GM19372 (cell line): Measurements from ENCODE around the gene VTN.
"Not testable (repeated sequence)": the region's sequence is repeated elsewhere in the genome, so short reads cannot be mapped to it uniquely, and the experiment has no call there.

Experiments used
- ATAC-seq: cut with Tn5 transposase; IDR thresholded peaks from one replicate; pipeline ENCODE4 v1.9.1; 2021; ENCODE audit warnings: mild to moderate bottlenecking, low read depth, moderate library complexity; ENCODE audit not compliant: unreplicated experiment

The VTN gene

DNA sequence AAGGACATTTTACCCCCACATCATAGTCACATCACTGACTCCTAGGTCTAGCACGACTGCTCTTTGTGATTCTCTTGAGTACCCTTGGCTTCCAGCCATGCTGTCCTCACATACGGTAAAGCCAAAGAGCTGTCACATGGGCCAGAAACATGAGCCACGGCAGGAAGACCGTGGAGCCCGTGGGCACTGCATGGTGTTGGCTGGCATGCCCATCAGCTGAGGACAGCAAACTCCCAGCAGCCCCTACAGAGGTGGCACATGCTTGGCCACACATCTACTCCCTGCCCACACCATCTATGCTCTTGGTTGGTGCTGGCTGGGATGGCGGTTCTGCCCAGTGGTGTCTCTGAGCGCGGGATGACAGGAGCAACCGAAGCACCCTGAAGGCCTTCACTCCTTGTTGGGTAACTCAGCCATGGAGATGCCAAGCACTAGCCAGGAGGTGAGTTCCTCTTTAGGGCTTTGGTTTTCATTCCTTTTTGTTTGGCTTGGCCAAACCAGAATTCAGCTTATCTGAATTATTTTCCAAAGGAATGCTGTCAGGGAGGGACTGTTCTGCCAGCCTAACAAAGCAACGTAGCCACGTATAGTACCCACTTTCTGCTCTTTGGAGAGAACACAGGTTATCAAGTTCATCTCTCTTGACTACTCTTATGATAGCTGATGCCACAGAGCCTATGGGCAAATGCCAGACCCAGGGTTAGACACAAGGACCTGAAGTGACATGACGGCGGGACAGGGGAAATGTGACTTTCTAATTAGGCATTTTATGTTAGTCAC is 24.5 kb downstream of the VTN start:
- no peak for ATAC-seq

DNA sequence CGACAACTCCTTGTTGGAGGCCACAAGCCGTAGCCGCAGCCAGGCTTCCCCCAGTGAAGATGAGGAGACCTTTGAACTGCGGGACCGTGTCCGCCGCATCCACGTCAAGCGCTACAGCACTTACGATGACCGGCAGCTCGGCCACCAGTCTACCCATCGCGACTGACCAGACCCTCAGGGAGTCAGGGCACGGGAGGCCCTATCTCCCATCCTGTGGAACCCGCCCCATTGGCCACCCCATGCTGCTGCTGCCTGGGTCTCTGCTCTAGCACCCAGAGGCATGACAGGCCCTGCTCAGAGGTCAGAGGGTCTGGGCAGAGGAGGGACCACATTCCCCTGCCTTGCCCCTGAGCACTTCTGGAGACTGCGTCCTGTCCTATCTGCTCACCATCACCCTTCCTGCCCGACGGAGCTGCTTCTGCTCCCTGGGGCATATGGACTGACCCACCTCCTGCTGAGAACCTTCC is 25.6 kb downstream of the VTN start:
- ATAC-seq = no peak

DNA sequence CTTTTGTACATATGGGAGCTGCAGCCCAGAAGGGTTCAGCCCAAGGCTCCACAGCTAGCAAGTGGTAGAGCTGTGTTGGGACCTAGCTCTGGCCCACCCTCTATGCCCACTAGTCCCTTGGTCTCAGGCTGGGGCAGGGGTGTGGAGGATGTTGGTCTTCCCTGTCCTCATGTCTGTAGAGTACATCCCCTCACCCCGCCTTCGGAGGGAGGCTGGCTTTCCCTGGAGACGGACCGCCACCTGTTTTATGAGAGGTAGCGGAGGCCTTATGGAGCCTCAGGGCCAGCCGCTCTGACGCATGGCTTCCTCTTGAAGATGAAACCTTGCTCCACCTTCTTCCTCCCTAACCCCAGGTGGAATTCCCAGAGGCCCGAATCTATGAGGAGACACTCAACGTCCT is 26.1 kb downstream of the VTN start:
- ATAC-seq = no peak

DNA sequence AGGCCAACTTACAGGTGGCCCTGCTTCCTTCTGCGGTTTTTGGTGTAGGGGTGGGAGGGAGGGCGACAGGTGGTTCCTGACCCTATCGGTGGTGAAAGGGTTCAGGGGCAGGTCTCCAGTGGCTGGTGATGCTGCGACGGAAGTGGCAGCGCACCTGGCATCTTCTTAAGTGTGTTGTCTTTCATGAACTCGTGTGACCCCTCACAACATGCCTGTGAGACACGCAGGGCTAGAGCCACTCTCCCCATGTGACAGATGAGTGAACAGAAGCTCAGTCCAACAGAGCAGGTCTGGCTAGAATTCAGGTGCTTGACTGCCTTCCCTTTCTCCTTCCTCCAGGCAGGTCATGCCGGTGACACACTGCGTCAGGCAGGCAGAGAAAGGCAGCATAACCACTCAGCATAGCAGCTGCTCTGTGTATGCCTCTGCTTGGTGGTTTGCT is 26.6 kb downstream of the VTN start:
- ATAC-seq = no peak

DNA sequence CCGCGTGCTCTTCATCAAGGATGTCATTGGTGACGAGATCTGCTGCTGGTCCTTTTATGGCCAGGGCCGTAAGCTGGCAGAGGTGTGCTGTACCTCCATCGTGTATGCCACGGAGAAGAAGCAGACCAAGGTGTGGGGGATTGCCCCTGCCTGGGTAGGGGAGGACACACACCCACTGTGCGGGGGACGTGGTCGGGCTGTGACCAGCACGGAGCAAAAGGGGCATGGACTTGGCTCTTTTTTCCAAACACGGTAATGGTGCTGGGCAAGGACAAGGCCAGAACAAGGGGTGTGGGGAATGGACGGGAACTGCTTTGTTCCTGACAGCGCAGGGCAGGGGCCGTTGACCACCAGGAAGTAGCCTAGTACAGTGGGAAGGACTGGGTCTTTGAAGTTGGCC is 27.8 kb downstream of the VTN start:
- ATAC-seq = no peak

DNA sequence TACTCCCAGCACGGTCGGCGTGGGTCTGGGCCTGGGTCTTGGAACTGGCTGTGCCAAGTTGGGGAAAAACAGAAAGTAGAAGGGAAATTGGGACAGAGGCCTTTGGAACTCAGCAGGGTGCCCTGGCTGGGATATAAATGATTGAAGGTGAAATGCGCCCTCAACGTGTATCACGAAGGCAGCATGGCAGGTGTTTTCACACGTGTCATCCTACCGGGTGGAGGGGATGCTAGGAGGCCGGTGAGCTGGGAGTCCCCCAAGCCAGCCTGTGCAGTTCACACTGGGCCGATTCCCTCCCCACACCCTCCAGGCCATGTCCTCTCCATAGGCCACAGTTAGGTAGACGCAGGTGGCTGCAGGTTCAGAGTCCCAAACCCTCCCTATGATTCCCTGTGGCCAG is 28.6 kb downstream of the VTN start:
- ATAC-seq = no peak

DNA sequence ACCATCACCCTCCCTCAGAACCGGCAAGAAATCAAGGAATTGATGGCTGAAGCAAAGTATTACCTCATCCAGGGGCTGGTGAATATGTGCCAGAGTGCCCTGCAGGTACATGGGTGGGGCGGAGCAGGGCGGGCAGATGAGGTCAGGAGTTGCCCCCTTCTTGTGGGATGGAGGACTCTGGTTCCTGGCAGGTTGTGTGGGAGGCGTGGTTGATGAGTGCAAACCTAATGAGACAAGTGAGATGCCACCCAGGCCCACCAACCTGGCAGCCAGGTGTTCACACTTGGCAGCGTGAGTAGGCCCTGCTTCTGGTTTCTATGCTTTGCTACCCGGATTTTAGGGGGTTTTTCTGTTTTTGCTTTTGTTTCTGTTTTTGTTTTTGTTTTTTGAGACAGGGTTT is 29.7 kb downstream of the VTN start:
- ATAC-seq = no peak

DNA sequence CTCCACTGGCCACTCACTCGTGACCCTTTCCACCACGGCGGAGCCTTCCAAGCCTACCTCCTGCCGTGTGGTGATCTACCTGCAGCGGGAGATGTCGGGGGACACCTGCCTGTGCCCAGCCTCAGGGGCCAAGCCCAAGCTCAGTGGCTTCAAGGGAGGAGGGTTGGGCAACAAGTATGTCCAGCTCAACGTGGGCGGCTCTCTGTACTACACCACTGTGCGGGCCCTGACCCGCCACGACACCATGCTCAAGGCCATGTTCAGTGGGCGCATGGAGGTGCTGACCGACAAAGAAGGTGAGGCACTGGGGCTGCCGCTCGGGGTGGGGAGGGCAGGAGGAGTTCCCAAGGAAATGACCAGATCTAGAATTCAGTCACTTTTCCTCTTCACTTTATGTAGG is 30.7 kb downstream of the VTN start:
- no peak for ATAC-seq

DNA sequence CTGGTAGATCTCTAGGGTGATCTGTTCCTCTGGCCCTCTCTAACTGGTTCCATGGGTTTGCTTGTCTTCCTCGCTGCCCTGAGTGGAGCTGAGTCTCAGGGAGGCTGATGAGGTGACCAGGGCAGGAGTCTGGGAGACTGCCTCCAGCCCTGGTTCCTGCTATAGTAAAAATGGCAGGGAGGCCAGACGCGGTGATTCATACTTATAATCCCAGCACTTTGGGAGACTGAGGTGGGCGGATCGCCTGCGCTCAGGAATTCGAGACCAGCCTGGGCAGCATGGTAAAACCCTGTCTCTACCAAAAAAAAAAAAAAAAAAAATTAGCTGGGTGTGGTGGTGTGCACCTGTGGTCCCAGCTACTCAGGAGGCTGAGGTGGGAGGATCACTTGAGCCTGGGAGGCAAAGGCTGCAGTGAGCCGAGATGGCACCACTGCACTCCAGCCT is 31.3 kb downstream of the VTN start:
- ATAC-seq = not testable (repeated sequence)

DNA sequence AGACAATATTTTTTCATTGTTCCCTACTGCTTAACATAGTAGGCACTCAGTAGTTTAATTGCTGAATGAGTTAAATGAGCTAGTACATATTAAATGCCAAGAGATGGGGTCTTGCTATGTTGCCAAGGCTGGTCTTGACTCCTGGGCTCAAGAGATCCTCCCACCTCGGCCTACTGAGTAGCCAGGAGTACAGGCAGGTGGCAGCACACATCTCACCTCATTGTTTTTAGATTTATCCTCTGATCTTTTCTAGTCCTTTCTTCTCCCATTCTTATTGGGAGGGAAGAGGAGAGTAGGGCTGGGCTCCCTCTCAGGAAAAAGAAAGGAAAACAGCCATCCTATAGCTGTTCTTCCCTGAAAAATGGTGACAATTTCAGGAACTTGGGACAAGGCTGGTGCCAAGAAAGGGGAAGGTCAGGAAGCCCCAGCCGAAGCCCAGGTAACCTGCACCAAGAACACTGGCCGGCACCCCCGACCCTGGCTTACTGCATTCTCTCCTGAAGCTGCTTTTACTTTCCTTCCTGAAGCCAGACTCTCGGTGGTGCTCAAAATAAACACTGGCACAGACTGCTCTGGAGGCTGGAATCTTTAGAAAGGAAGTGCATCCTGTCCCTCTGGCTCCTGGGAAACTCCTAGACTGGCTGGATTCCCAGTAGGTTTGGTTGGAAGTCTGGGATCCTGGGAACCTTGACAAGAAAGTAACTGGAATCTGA is 31.9 kb downstream of the VTN start:
- no peak for ATAC-seq

DNA sequence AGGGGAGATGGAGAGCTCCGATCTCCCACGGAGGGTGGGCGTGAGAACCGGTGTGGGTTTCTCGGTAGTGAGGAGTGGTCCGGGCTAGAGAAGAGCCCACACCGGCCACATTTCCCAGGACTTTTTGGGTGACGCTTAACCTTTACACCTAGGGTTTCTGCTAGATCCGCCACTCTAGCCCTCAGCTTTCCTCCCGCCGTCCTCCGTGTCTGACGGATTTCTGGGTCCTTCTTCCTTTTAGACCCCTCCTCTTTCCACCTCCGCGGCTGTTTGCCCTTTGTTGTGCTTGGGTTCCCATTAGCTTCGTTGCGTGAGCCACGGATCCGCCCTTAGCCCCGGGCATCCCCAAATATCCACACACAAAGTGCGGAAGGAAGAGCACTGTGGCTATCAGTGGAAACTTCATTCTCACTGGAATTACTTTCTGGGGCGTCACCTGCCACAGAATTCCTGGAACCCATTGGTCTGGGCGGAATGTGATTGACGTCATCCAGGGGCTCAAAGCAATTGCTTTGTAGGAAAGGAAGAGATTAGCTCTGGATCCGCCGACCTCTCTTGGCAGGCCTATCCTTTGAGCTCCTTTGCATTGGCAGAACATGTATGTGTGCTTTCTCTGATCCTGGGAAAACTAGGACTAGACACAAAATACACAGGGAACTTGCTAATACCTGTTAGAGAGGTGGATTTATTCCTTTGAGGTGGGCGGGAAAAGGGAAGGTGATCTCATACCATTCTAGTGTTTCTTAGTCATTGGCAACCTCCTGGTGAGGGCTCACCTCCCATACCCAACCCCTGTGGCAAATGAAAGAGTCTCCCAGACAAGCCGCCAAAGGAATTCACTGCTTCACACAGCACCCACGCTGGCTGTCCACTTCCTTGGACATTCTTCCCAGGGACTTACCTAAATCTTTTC is 33.9 kb downstream of the VTN start:
- no peak for ATAC-seq

DNA sequence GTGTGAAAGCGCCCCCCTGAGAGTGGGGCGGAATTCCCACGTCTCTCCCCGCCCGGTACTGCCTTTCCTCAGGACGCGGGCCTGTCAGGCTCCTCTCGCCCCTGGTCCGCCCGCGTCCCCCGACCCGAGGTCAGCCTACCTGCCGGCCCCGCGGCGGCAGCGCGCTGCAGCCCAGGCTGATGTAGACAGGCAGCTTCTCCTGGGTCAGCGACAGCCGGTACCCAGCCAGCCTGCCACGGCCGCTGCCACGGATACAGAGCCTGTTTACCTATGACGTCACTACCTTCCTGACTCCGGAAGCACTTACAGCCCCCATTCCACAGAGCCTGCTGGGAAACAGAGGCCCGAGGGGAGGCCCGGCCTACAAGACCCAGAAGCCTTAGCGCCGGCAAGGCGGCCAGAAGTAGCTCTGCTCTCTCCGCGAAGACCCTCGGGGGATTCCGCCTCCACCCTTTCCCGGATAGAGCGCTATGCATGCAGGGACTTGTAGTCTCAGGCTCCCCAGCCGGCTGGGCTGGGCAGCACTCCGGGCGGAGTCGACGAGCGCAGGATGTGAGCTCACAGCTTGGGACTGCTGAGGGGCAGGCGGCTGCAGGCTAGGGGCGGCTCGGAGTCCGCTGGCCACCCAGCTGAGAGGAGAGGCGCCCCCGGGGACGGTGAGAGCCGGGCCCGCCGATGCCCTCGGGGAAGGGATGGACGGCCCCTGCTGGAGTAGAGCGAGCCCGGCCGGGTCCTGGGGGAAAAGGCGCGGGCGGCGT is 34.7 kb downstream of the VTN start, which contains the start of the genes IFT20 and TNFAIP1:
Gene IFT20 (minus strand): TSS at position 272 of the 758 bp plus-strand sequence. CDS start 3,487 bp downstream, outside the sequence.
Gene TNFAIP1 (plus strand): TSS at position 561 of the 758 bp plus-strand sequence. CDS start 3,761 bp downstream, outside the sequence.
- peak; percentile 94 for ATAC-seq

DNA sequence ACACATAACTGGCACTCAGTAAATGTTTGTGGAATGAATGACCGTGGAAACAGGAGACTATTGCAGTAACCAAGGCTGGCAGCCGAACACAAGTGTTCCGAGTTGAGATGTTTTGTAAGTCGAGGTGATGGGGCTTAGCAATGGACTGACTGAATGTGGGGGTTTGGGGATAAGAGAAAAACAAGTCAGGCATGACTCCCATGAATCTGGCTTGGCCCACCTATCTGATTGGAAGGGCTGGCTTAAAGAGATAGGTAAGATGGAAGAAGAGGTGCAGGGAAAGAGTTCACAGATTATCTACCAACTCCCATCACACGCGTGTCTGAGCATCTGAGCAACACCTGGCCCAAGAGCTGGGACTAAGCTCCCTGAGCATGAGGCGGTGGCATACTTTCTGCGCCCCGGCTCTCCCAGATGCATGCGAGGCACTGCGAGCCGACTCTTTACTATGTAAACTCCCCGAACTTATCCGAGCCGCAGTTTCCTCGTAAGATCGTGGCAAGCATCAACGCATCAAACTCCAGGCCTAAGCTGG is 35.4 kb downstream of the VTN start:
- no peak for ATAC-seq

DNA sequence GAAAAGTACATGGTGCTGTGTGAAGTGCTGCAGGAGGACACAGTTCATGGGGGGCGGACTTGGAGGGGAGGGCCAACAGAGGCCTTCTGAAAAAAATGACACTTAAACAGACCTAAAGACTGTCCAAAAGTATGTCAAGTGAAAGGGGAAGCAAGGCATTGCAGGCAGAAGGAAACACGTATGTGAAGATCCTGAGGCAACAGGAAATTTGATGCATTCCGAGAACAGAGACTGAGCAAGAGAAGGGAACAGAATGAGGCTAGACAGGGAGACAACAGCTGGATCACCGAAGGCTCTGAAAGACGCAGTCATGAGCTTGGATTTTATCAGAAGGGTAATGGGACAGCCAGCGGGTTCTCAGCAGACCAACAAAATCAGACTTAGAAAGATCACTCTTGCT is 35.9 kb downstream of the VTN start:
- no peak for ATAC-seq

DNA sequence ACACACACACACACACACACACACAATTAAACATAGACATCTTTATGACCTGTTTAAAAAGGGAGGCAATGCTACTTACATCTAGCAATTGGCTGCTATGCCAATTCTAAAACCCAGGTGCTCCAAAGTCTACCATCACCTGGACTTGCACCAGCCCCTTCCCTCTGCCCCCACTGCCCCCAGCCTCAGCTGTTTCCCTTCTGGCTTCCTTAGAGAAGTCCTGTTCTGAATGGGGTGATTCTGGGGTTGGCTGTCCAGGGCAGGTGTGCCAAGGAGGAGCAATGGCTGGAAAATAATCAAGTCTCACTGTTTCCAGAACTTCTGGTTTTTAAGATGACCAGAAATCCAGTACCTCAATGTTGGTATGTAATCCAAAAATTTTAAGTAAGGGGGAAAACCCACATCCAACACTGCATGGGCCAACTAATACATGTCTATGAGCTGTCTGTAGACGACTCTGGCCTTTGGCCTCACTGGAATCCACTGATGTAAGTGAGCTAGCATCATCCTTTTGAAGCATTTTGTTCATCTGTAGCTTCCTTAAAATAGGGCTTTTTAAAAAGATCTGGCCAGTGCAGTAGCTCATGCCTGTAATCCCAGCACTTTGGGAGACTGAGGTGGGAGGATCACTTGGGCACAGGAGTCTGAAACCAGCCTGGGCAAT is 36.9 kb downstream of the VTN start:
- no peak for ATAC-seq

DNA sequence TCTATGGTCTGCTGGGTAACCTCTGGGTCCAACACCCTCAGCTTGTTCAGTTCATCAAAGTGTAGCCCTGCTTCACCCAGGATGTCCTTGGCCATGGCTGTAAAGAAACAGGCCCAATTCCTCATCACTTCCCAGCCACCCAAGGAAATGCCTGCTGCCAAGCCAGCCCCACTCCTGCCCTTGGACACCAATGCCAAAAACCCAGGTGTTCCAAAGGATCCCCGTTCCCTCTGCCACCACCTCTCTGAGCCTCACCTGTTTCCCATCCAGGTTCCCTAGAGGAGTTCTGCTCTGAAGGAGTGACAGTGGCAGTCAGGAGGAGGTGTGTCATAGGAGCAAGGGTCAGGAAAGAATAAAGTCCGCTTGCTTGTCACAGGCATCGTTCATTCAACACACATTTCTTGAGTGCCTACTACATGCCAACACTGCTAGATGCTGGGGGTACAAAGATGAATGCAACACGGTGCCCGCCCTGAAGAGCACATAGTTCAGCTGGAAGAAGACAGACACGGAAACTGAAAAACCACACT is 38.2 kb downstream of the VTN start:
- no peak for ATAC-seq

DNA sequence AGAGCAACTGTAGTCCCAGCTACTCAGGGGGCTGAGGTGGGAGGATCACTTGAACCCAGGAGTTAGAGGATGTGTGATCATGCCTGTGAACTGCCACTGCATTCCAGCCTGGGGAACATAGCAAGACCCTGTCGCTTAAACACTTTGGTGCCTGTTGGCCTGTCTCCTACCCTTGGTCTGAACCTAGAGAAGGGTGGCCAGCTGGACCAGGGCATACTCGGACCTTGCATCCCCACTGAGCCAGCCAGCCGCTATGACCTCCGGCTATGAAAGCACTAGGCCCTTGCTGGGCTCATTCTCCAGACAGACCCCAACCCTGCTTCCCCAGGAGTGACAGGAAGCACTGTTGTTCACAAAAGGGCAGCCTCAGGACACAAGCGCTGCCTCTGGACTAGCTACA is 39.4 kb downstream of the VTN start:
- ATAC-seq = no peak

DNA sequence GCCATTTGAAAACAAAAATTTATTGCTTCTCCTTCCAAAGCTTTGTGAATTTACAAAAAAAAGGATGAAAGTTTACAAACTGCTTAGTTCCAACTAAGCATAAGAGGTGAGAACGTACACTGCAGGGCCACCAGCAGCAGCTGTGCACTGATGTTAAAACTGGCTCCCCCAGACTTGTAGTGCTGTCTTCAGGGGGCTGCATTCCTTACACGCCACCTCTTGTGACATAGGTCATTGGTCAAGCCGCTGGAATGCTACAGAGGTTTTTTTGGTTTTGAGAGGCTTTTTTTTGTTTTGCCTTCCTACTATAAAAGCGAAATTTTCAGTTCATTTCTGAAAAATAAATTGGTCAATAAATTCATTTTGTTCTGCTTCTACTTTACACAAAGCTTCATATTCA is 41.8 kb downstream of the VTN start:
- no peak for ATAC-seq

DNA sequence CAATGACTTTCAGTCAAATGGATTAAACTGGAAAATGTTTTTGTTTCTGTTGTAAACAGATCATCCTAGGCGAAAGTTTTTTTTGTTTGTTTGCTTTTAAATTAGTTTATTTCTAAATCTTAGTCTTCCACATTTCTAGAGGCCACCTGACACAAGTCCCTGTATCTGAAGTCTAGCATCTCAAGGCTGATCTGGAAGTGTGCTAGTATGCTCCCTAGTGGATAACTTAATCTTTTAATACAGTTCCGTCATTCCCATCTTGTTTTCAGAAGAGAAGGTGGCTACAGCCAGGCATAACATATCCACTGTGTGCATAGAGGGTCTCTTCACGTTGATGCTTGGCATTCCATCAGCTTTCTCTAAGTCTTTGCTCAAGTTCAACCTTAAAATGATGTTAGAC is 42.4 kb downstream of the VTN start:
- no peak for ATAC-seq
